SK-N-SH (cell line): Measurements from ENCODE around the gene SIPA1. TPM values are rescaled to one million over a fixed set of nuclear protein-coding genes. Genes with fewer than 3 reads are reported as not detected.
A peak's percentile ranks its signal among the peaks of the same experiment; 100 is the strongest.

Experiments used
- CTCF ChIA-PET: fragments of 300-600, 350-600 bp; formaldehyde crosslinking; extraction: SDS; loops from one replicate; lab custom pipeline; 2021; lab: Yijun Ruan, JAX
- POLR2A ChIA-PET: fragments of 350-600 bp; sonication (Branson Sonifier 250); formaldehyde crosslinking; extraction: SDS; loops from one replicate; lab custom pipeline; 2020; ENCODE audit warnings: antibody characterized with exemption, inconsistent platforms; lab: Yijun Ruan, JAX
- DNase-seq: peaks from one replicate; pipeline ENCODE4 v3.0.0; 2012
- H2AFZ ChIP-seq: fragments of 200-600 bp; sonication (generic); 2 replicates; pipeline ENCODE4 v1.8.1; 2016; ENCODE audit warnings: antibody characterized with exemption, mild to moderate bottlenecking, low read depth
- H3F3A ChIP-seq: fragments of 200-600 bp; sonication (generic); replicated peaks from 2 replicates; pipeline ENCODE3; 2016; ENCODE audit warnings: antibody characterized with exemption, mild to moderate bottlenecking; ENCODE audit not compliant: insufficient read depth
- H3K27ac ChIP-seq, 2 experiments: fragments of 200-500 bp in 1 of 2; fragments of 200-600 bp in 1 of 2; sonication (Bioruptor generic) in 1 of 2; sonication (generic), shearing (Covaris generic) in 1 of 2; 2 replicates each; pipeline versions ENCODE4 v1.5.1 to v1.6.1; 2014 to 2016; ENCODE audit warnings: low read depth in 2 of 2, inconsistent platforms in 1 of 2, low read length in 1 of 2, mild to moderate bottlenecking in 1 of 2, mixed read lengths in 1 of 2
- H3K27me3 ChIP-seq: fragments of 200-600 bp; sonication (generic), shearing (Covaris generic); 2 replicates; pipeline ENCODE4 v1.6.1; 2016; ENCODE audit warnings: mixed run types; ENCODE audit not compliant: insufficient read depth
- H3K36me3 ChIP-seq, 2 experiments: fragments of 200-500 bp in 1 of 2; fragments of 200-600 bp in 1 of 2; sonication (Bioruptor generic) in 1 of 2; sonication (generic) in 1 of 2; replicated peaks in 1 of 2; 2 replicates each; pipeline versions ENCODE3 to v1.5.1; 2014 to 2016; ENCODE audit warnings: low read length in 1 of 2, mild to moderate bottlenecking in 1 of 2; ENCODE audit not compliant: insufficient read depth in 2 of 2, control insufficient read depth in 1 of 2
- H3K4me1 ChIP-seq, 2 experiments: fragments of 200-500 bp in 1 of 2; fragments of 200-600 bp in 1 of 2; sonication (Bioruptor generic) in 1 of 2; sonication (generic), shearing (Covaris generic) in 1 of 2; 2 replicates each; pipeline versions ENCODE4 v1.5.1 to v1.6.1; 2014 to 2016; ENCODE audit warnings: low read depth in 1 of 2, low read length in 1 of 2, mixed run types in 1 of 2; ENCODE audit not compliant: insufficient read depth in 2 of 2, control insufficient read depth in 1 of 2
- H3K4me2 ChIP-seq: fragments of 200-600 bp; sonication (generic), shearing (Covaris generic); 2 replicates; pipeline ENCODE4 v1.6.1; 2017; ENCODE audit warnings: mixed run types
- H3K4me3 ChIP-seq, 2 experiments: fragments of 200-500 bp in 1 of 2; fragments of 200-600 bp in 1 of 2; sonication (Bioruptor generic) in 1 of 2; sonication (generic), shearing (Covaris generic) in 1 of 2; 2 replicates each; pipeline versions ENCODE4 v1.5.1 to v1.8.1; 2014 to 2016; ENCODE audit warnings: low read depth in 2 of 2, inconsistent platforms in 1 of 2, low read length in 1 of 2, mild to moderate bottlenecking in 1 of 2, mixed read lengths in 1 of 2, moderate library complexity in 1 of 2
- H3K79me2 ChIP-seq: fragments of 200-600 bp; sonication (generic); 2 replicates; pipeline ENCODE4 v1.8.1; 2017; ENCODE audit warnings: mild to moderate bottlenecking; ENCODE audit not compliant: insufficient read depth
- H3K9ac ChIP-seq: fragments of 200-600 bp; sonication (generic); 2 replicates; pipeline ENCODE4 v1.6.1; 2017; ENCODE audit warnings: mixed run types
- H3K9me2 ChIP-seq: fragments of 200-600 bp; sonication (generic); 2 replicates; pipeline ENCODE4 v1.6.1; 2017; ENCODE audit warnings: mixed run types
- H3K9me3 ChIP-seq: fragments of 200-600 bp; sonication (generic); 2 replicates; pipeline ENCODE4 v1.6.1; 2017; ENCODE audit warnings: mixed run types, mild to moderate bottlenecking, moderate library complexity
- H4K20me1 ChIP-seq: fragments of 200-600 bp; sonication (generic); 2 replicates; pipeline ENCODE4 v1.6.1; 2017; ENCODE audit warnings: mild to moderate bottlenecking, mixed run types; ENCODE audit not compliant: insufficient read depth
- CHD2 ChIP-seq: fragments of 150-350 bp; IDR thresholded peaks from 2 replicates; pipeline ENCODE4 v1.6.1; 2018; ENCODE audit warnings: low read length; ENCODE audit not compliant: partially characterized antibody
- ELF1 ChIP-seq: IDR thresholded peaks from 2 replicates; pipeline ENCODE4 v1.4.0; 2012
- EZH2phosphoT487 ChIP-seq: fragments of 200-600 bp; sonication (generic); IDR thresholded peaks from 2 replicates; pipeline ENCODE4 v1.6.1; 2017; ENCODE audit warnings: low read depth, mixed run types, mild to moderate bottlenecking, antibody characterized with exemption, moderate library complexity, borderline replicate concordance
- FOXM1 ChIP-seq: IDR thresholded peaks from 2 replicates; pipeline ENCODE4 v1.4.0; 2012; ENCODE audit warnings: low read depth, mild to moderate bottlenecking
- JUND ChIP-seq: IDR thresholded peaks from 2 replicates; pipeline ENCODE4 v1.4.0; 2012
- MEF2A ChIP-seq: IDR thresholded peaks from 2 replicates; pipeline ENCODE4 v1.4.0; 2012; ENCODE audit warnings: low read depth, borderline replicate concordance
- NRF1 ChIP-seq: IDR thresholded peaks from 2 replicates; pipeline ENCODE4 v1.6.1; 2012; ENCODE audit warnings: low read depth, mild to moderate bottlenecking, low read length
- POLR2AphosphoS5 ChIP-seq: IDR thresholded peaks from 2 replicates; pipeline ENCODE4 v1.6.1; 2012; ENCODE audit warnings: low read depth, low read length
- RAD21 ChIP-seq: IDR thresholded peaks from 2 replicates; pipeline ENCODE4 v1.6.1; 2012; ENCODE audit warnings: mild to moderate bottlenecking, low read length
- RXRA ChIP-seq: IDR thresholded peaks from 2 replicates; pipeline ENCODE4 v1.4.0; 2012; ENCODE audit warnings: low read depth, mild to moderate bottlenecking, borderline replicate concordance
- WGBS: methylation state at CpG from one replicate; pipeline ENCODE4 v1.1.6; 2017; ENCODE audit warnings: low lambda C conversion rate; 5-methylcytosine and 5-hydroxymethylcytosine counted together
- polyA plus RNA-seq, 3 experiments: library from polyadenylated mRNA; depleted of rRNA; stranded (reverse); fragments of >200 nt; gene quantifications; 2 replicates each; pipeline ENCODE4 v1.2.3, GENCODE V29; 2012
- TF ChIP-seq, protein P1 (sequence below): IDR thresholded peaks from 2 replicates; pipeline ENCODE4; 2012
- TF ChIP-seq, protein P2 (sequence below): IDR thresholded peaks from 2 replicates; pipeline ENCODE4 v1.4.0; 2012; ENCODE audit warnings: low read depth

Gene SIPA1
- polyA plus RNA-seq, 1 of the 3 experiments (the other 2 are of a cell fraction) = 18.7 TPM

DNA sequence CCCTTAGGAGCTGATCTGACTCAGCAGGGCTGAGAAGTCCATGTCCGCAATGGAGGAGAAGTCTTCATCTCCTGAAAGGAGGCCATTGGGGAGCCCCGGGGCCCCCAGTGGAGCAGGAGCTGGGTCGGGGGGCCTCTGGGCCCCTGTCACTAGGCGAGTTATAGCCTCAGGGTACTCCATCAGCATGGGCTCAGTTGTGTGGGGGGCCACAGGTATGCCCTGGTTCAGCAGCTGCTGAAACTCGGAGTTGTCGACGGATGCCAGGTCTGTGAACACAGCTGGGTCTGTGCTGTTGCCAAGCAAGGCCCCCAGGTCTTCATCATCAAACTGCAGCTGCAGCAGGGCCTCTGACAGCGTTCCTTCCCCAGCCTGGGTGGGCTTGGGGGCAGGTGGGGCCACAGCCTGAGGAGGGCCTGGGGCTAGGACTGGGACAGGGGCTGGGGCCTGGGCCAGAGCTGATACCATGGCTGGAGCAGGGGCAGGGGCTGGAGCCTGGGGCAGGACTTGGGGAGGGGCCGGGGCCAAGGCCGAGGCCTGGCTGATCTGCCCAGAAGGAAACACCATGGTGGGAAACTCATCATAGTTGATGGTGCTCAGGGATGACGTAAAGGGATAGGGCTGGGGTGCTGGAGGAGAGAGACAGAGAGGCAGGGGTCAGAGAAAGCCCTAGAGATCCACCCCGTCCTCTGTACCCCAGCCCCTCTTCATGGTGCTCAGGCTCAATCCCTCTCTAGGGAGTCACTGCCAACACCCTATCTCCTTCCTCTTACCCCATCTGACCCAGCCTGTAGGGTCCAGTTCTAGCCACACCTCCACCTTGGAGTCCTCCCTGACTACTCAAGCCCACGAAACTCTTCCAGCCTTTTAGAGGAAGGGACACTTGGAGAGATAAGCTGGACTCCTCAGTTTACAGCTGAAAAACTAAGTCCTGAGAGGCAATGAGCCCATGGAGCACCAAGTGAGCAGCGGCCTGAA lies 16.8 kb downstream of the SIPA1 start:
- H3K36me3 ChIP-seq = peaks cover 36 to 60% of the 10 kb centered on the region in 2 experiments
- WGBS = 100% methylated on average over 6 of the region's 14 CpGs

DNA sequence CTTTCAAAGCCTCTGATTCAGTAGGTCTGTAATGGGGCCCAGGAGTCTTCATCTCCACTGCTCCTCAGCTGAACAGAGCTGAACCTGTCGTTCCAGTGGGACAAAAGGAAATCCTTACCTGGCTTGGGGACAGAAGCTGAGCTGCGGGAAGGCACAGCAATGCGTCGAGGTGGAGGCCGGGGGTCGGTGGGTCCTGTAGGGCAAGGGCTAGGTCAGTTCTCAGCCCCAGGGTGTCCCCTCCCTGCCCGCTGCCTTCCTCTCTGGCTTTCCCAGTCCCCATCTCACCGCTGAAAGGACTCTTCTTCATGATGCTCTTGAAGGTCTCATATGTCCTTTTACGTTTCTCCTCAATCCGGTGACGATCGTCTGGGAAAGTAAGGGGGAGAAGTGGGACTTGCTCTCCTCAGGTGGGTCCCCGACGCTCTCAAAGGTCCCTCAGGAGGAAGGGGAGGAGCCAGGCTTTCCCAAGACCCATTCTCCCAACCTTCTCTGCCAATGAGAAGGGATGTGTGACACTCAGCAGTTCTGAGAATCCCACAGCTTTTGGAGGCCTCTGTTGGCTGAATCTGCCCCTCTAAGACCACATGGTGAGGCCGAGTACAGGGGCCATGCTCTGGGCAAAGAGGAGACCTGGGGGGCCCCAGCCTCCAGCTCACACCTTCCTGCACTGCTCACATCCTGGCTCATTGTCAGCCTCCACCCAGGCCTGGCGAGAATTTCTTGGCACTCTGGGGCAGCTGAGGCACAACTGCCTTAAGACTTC lies 17.9 kb downstream of the SIPA1 start:
- Histone ChIP-seq H3K4me1 (peaks cover 11 to 24% of the 10 kb centered on the region in 2 experiments), H3K9ac (no peak overlapping the region), H3F3A (peaks cover 43% of the 10 kb centered on the region), H3K27me3 (no peaks in the 10 kb centered on the region), H3K36me3 (peaks cover 45 to 65% of the 10 kb centered on the region in 2 experiments), H3K4me3 (no peak overlapping the region), H2AFZ (no peak overlapping the region), H3K4me2 (no peak overlapping the region), H3K27ac (no peak overlapping the region; a peak in 1 of 4 replicates), H3K79me2 (peaks cover 25% of the 10 kb centered on the region), H3K9me3 (no peaks in the 10 kb centered on the region), H3K9me2 (no peaks in the 10 kb centered on the region), H4K20me1 (no peaks in the 10 kb centered on the region)
- no peak for TF ChIP-seq FOXM1
- no peak for TF ChIP-seq RXRA
- no peak for TF ChIP-seq NRF1
- TF ChIP-seq EZH2phosphoT487 = no peak
- TF ChIP-seq CHD2 = no peak
- TF ChIP-seq ELF1 = no peak
- 92% methylated on average over 14 of the region's 16 CpGs for WGBS
- ChIA-PET CTCF (interaction anchor here (0.6 to 1.2 kb wide), 2 partner anchors 30 to 216 kb away, joined by 3 read pairs; no protein-coding TSS in a partner anchor), POLR2A (no interaction called here)
- DNase-seq = no peak

More for the DNA sequence above, 16.8 kb downstream of the SIPA1 start:
- no peak overlapping the region for H3K4me2 ChIP-seq
- peaks cover 43% of the 10 kb centered on the region for H3F3A ChIP-seq
- no peak overlapping the region for H3K4me3 ChIP-seq
- peaks cover 15% of the 10 kb centered on the region; the same call in 1 of the 2 replicates for H3K79me2 ChIP-seq
- H3K27me3 ChIP-seq = no peaks in the 10 kb centered on the region
- TF ChIP-seq JUND = no peak
- TF ChIP-seq, protein P1, sequence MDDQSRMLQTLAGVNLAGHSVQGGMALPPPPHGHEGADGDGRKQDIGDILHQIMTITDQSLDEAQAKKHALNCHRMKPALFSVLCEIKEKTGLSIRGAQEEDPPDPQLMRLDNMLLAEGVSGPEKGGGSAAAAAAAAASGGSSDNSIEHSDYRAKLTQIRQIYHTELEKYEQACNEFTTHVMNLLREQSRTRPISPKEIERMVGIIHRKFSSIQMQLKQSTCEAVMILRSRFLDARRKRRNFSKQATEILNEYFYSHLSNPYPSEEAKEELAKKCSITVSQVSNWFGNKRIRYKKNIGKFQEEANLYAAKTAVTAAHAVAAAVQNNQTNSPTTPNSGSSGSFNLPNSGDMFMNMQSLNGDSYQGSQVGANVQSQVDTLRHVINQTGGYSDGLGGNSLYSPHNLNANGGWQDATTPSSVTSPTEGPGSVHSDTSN = no peak
- no peak for TF ChIP-seq FOXM1
- no peak for TF ChIP-seq MEF2A
- no peak for TF ChIP-seq RAD21
- peak; percentile 17; the same call in 1 of the 2 replicates for TF ChIP-seq POLR2AphosphoS5
- TF ChIP-seq, protein P2, sequence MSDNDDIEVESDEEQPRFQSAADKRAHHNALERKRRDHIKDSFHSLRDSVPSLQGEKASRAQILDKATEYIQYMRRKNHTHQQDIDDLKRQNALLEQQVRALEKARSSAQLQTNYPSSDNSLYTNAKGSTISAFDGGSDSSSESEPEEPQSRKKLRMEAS = no peak
- no peaks in the 10 kb centered on the region for H3K9me2 ChIP-seq
- H4K20me1 ChIP-seq = no peaks in the 10 kb centered on the region
- no peak for DNase-seq
- peak overlapping the region in 1 of 2 experiments; percentile 98; a peak in 1 of 4 replicates for H3K27ac ChIP-seq
- ChIA-PET POLR2A (interaction anchor here (1.0 to 4.1 kb wide), 4 partner anchors 8 to 57 kb away, joined by 3 to 25 read pairs (median 14); partner anchors contain the start of genes RELA and SIPA1), CTCF (interaction anchor here (1.8 to 2.7 kb wide), 2 partner anchors 8 to 17 kb away, joined by 9 to 13 read pairs; partner anchors contain the start of genes RELA and SIPA1)
- no peak overlapping the region for H2AFZ ChIP-seq
- H3K9ac ChIP-seq = no peak overlapping the region
- peaks cover 11 to 24% of the 10 kb centered on the region in 2 experiments for H3K4me1 ChIP-seq
- no peaks in the 10 kb centered on the region for H3K9me3 ChIP-seq
